GM18873 (cell line): ENCODE measurements around the gene FAM98B.
"Not testable (repeated sequence)": the region's sequence is repeated elsewhere in the genome, so short reads cannot be mapped to it uniquely, and the experiment has no call there.

Experiments used
- ATAC-seq: cut with Tn5 transposase; IDR thresholded peaks from one replicate; pipeline ENCODE4 v1.9.1; 2021; ENCODE audit warnings: mild to moderate bottlenecking, moderate library complexity, moderate number of reproducible peaks; ENCODE audit not compliant: unreplicated experiment, low FRiP score

The FAM98B gene

GRCh38 chr15:38453971-38454695 lies at the start of gene FAM98B:
TSS of gene FAM98B (plus strand) at chr15:38454127. CDS start at chr15:38454162, 35 bp downstream.
- peak; percentile 84 for ATAC-seq

- no peak for ATAC-seq
These were observed 47.5 kb upstream of the FAM98B start for GRCh38 chr15:38406436-38406835.

GRCh38 chr15:38408576-38408975 lies 45.4 kb upstream of the FAM98B start:
- no peak for ATAC-seq

GRCh38 chr15:38411902-38412301 lies 42.0 kb upstream of the FAM98B start:
- no peak for ATAC-seq

- no peak for ATAC-seq
These were observed 41.5 kb upstream of the FAM98B start for GRCh38 chr15:38412466-38412865.

GRCh38 chr15:38414357-38414756 lies 39.6 kb upstream of the FAM98B start:
- no peak for ATAC-seq

GRCh38 chr15:38421069-38421690 lies 32.7 kb upstream of the FAM98B start:
- ATAC-seq, result no peak

GRCh38 chr15:38424101-38424552 lies 29.8 kb upstream of the FAM98B start:
- peak; percentile 61 for ATAC-seq

- ATAC-seq, result no peak
These were observed 28.7 kb upstream of the FAM98B start for GRCh38 chr15:38425269-38425668.

GRCh38 chr15:38427380-38427779 lies 26.5 kb upstream of the FAM98B start:
- ATAC-seq, result no peak

GRCh38 chr15:38430106-38430760 lies 23.7 kb upstream of the FAM98B start:
- ATAC-seq, result no peak

- no peak for ATAC-seq
These were observed 16.9 kb upstream of the FAM98B start for GRCh38 chr15:38436993-38437392.

- ATAC-seq, result not testable (repeated sequence)
These were observed 16.3 kb upstream of the FAM98B start for GRCh38 chr15:38437603-38438002.

- no peak for ATAC-seq
These were observed 15.6 kb upstream of the FAM98B start for GRCh38 chr15:38438031-38438986.

- ATAC-seq, result peak; percentile 78
These were observed 13.4 kb upstream of the FAM98B start for GRCh38 chr15:38440353-38441129.

GRCh38 chr15:38441130-38441519 lies 12.8 kb upstream of the FAM98B start:
- ATAC-seq, result no peak

- no peak for ATAC-seq
These were observed 766 bp downstream of the FAM98B start for GRCh38 chr15:38454696-38455090.

GRCh38 chr15:38455092-38455491 lies 1.2 kb downstream of the FAM98B start:
- no peak for ATAC-seq

- no peak for ATAC-seq
These were observed 4.7 kb downstream of the FAM98B start for GRCh38 chr15:38458646-38459045.

GRCh38 chr15:38459480-38459879 lies 5.6 kb downstream of the FAM98B start:
- no peak for ATAC-seq
